GM13976 (cell line): ENCODE results near the gene KCNQ1.

Experiments
- DNase-seq: peaks from one replicate; pipeline ENCODE4 v3.0.0; 2012; ENCODE audit warnings: low spot score
- in situ Hi-C: fragments of 300-500 bp; cut with MboI; formaldehyde crosslinking; loops from one replicate; pipeline ENCODE4 v1.12.0; 2022; ENCODE audit warnings: low sequenced_read_pairs, mixed read lengths, inconsistent platforms; ENCODE audit not compliant: unreplicated experiment
- TF ChIP-seq, protein P1 (sequence below): IDR thresholded peaks from 2 replicates; pipeline ENCODE4 v1.5.1; 2012; ENCODE audit warnings: borderline replicate concordance, mild to moderate bottlenecking; ENCODE audit not compliant: insufficient read depth; ENCODE audit errors: extremely low read depth, missing control alignments, control extremely low read depth

Gene KCNQ1

DNA sequence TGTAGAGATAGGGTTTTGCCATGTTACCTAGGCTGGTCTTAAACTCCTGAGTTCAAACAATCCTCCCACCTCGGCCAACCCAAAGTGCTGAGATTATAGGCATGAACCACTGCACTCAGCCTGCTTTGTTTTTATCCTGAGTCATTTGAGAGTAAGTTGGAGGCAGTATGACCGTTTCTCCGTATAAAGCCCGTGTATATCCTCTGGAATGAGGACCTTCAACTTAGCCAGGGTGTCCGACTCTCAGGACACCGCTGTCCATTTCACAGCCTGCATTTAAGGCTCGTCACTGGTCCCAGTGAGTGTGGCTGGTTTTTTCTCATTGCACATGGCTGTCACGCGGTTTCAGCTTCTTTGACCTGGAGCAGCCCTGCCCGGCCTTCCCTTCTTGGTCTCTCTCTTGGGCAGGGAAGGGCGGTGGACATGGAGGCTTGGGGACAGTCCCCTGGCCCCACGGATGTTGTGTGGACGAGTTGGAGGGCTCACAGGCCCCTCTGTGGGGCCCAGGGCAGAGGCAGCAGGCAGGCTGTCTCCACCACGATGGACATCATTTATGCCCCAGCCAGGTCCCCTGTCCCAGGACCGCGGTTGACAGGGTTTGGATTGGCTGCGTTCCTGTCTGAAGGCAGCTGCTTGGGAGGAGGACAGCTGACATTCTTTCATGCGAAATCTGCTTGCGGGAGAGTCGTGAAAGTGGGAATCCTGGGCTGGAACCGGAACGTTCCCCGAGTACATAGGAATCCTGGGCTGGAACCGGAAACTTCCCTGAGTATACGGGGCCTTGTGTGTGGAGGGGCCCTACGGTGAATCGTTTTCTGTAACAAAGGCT lies 93.3 kb downstream of the KCNQ1 start:
- TF ChIP-seq, protein P1, sequence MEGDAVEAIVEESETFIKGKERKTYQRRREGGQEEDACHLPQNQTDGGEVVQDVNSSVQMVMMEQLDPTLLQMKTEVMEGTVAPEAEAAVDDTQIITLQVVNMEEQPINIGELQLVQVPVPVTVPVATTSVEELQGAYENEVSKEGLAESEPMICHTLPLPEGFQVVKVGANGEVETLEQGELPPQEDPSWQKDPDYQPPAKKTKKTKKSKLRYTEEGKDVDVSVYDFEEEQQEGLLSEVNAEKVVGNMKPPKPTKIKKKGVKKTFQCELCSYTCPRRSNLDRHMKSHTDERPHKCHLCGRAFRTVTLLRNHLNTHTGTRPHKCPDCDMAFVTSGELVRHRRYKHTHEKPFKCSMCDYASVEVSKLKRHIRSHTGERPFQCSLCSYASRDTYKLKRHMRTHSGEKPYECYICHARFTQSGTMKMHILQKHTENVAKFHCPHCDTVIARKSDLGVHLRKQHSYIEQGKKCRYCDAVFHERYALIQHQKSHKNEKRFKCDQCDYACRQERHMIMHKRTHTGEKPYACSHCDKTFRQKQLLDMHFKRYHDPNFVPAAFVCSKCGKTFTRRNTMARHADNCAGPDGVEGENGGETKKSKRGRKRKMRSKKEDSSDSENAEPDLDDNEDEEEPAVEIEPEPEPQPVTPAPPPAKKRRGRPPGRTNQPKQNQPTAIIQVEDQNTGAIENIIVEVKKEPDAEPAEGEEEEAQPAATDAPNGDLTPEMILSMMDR, result no peak
- in situ Hi-C loops, result loop anchor here (10.0 kb wide), 1 partner anchor 357 kb away; no protein-coding TSS in a partner anchor
- no peak for DNase-seq

DNA sequence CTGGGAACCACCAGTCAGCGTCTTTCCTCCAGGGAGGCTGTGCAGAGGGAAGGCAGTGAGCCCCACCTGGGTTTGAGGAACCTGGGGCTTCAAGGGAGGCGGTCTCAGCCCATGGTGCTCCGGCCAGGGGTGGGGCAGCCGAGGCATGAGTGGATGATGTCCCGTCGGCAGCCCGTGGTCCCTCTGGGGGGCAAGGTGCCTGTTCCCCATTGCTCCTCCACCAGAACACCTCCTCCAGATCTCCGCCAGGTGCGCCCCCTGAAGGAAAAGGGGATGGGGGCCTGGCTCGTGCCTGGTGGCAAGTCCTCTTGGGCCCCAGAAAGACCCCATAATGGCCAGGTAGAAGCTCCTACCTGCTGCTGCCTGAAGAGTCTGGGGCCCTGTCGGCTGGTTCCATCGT lies 94.1 kb downstream of the KCNQ1 start:
- in situ Hi-C loops, result loop anchor here (10.0 kb wide), 1 partner anchor 356 kb away; no protein-coding TSS in a partner anchor

DNA sequence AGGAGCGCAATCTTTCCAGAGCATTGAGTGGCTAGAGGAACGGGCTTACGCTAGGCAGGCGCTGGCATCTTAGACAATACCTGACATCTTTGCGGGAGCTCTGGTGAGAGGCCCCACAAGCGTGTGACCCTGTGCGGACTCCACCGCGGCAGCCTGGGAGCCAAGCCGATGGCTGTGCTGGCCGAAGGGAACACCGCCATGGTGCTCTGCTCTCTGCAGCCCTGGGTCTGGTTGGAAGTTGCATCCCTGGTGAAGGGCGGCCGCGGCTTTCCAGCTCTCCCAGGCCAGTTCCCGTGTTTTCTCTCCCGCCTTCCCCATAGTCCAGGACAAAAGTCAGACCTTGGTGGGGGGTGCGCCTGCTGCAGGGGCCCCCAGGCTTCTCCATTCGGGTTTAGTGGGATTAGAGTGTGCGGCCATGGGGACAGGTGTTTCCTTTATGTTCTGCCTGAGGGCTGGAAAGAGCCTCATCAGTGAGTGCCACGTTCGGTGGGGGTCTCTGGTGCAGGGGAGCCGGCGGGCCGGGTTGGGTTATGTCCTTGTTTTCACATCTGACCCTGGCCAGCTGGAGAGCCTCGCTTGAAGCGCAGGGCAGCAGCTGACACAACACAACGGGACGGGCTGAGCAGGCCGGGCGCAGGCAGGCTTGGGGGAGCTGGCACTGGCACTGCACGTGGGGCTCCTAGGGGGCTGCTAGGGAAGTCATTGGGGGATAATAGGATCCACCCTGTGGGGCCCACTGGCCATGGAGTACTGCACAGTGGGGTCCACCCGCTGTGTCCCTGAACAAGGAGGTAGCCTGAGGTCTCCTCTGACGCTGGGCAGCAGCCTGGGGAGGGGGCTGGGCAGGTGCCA lies 94.8 kb downstream of the KCNQ1 start:
- no peak for DNase-seq
- in situ Hi-C loops, result loop anchor here (10.0 kb wide), 1 partner anchor 355 kb away; no protein-coding TSS in a partner anchor
- TF ChIP-seq, protein P1, result no peak

More for the DNA sequence above, 94.1 kb downstream of the KCNQ1 start:
- no peak for DNase-seq
- TF ChIP-seq, protein P1, result no peak

DNA sequence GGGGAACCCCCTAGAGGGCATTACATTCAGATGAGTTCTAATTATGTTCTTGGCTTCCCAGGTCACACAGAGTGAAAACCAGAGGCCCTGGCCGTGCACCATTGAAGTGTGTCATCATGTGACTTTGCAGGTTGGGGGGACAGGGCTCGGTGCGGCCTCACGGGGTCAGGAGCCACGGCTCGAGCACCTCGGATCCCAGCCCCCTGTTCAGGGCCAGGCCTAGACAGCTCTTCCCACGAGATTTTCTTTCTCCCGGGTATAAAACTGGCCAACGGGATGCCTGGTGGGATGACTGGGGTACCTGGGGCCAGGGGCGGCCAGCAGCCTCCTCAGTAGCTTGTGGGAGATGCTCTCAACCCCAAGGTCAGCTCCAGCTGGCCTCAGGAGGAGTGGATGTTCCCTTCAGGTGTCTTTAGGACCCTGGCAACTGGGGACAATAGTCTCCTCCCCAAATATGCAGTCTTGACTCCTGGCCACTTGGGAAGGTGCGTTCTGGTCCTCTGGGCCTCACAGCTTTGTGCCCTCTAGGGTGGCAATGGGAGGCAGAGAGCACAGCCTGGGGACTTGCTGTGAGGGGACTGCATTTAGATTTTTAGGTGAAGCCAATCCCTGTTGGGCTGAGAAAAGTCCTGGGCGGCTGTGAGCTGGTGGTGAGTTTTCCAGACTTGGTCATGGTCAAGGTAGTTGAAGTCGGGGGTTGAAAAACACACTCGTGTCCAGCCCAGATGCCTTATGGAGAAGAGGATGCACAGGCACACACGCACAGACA lies 95.6 kb downstream of the KCNQ1 start:
- TF ChIP-seq, protein P1, result no peak
- in situ Hi-C loops, result no loop called here
- DNase-seq, result no peak

DNA sequence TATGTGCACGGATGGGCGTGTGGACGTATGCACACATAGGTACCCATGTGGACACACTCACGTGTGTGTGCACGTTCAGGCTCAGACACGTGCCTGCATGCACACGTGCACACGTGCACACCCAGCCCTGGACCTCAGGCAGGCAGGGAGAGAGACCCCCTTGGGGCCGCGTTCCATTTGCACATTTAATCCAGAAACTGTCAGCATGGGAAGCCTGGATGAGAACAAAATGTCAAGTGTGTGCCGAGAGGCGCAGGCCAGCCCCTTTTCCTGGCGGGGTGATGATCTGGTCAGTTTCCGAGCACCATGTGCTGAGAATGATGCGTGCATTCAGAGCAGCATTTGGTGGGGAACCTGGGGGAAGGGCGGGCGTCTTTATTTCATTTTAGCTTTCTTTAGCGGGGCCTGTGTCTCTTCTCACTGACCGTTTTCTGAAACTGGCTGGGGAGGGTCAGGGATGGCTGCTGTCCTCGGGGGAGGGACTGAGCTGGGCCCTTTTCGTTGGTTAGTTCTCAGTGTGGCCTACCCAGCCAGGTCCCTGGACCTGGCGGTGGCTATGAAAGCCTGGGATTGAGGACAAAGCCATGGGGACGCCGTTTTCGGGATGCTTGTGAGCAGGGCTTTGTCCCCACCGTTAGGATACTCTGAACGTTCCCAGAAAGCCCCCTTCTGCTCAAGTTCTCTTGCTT lies 96.3 kb downstream of the KCNQ1 start:
- no peak for DNase-seq
- TF ChIP-seq, protein P1, result no peak
- in situ Hi-C loops, result no loop called here
